ENCODE data around the gene MRPS9. TPM values are rescaled to one million over a fixed set of nuclear protein-coding genes. Genes with fewer than 3 reads are reported as not detected.

The MRPS9 gene
- polyA plus RNA-seq, 1 donor (not counting 4 experiments of a cell fraction or from before 2014, with no cell fraction given): 33.3 TPM

DNA sequence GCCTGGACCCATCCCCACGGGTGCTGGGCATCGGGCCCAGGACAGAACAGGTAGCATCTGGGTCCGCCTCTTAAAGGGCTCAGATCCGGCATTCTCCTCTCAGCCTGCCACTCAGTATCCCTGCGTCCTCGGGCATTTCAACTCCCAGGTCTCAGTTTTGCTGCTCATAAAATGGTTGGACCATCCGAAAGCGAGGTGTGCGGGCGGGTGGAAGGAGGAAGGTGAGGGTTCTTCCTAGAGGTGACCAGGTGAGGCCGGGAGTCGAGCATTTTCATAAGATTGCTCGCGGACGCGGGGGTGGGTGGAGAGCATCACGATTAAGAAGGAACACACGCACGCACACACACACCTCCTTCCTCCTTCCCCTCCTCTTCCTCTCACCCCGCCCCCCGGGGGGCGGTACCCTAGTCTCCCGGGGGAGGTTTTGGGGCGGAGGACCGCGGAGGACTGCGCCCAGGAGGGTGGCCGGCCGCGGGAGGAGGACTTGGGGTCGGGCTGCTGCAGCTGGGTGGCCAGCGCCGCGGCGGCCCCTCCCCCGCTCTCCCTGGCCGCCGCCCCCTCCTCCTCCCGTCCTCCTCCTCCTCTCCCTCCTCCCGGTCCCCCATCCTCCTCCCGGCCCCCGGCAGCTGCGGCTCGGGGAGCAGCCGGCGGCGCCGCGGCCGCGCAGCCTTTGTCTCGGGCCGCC, 105.7 kb downstream of the MRPS9 start:
- dilution Hi-C loops (cut with MboI; ENCODE audit: extremely low pct_ligation_motif_present, low sequenced_read_pairs): no loop called here
- peak; percentile 11 for DNase-seq (ENCODE audit: low read depth, low spot score)
- H3K9me3 ChIP-seq (ENCODE audit: control insufficient read depth, low read depth, low read length): no peaks in the 10 kb centered on the region
- H3K27me3 ChIP-seq (ENCODE audit: control insufficient read depth, extremely low read depth, insufficient read depth, low read length): peaks cover 9% of the 10 kb centered on the region
- no peak for TF ChIP-seq EZH2 (IDR thresholded peaks at IDR 0.05; ENCODE audit: low read length)
- TF ChIP-seq, protein P1, sequence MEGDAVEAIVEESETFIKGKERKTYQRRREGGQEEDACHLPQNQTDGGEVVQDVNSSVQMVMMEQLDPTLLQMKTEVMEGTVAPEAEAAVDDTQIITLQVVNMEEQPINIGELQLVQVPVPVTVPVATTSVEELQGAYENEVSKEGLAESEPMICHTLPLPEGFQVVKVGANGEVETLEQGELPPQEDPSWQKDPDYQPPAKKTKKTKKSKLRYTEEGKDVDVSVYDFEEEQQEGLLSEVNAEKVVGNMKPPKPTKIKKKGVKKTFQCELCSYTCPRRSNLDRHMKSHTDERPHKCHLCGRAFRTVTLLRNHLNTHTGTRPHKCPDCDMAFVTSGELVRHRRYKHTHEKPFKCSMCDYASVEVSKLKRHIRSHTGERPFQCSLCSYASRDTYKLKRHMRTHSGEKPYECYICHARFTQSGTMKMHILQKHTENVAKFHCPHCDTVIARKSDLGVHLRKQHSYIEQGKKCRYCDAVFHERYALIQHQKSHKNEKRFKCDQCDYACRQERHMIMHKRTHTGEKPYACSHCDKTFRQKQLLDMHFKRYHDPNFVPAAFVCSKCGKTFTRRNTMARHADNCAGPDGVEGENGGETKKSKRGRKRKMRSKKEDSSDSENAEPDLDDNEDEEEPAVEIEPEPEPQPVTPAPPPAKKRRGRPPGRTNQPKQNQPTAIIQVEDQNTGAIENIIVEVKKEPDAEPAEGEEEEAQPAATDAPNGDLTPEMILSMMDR (optimal IDR thresholded peaks at IDR 0.05 in 1 of 3, IDR thresholded peaks at IDR 0.05 in 1 of 3, conservative IDR thresholded peaks at IDR 0.05 in 1 of 3; ENCODE audit: extremely low read depth in 1 of 3, insufficient read depth in 2 of 3, low read length in 3 of 3): no peak
- FAIRE-seq: no peak
- H3K4me1 ChIP-seq (ENCODE audit: control insufficient read depth, extremely low read depth, insufficient read depth, low read length): peaks cover 7% of the 10 kb centered on the region
- peak overlapping the region; percentile 59 to 78 (median 66) for H3K4me3 ChIP-seq (ENCODE audit: control insufficient read depth in 2 of 3, extremely low read depth in 1 of 3, insufficient read depth in 2 of 3, low read depth in 1 of 3, low read length in 3 of 3)
- peak overlapping the region; percentile 88 for H3K4me2 ChIP-seq (ENCODE audit: control insufficient read depth, extremely low read depth, insufficient read depth, low read depth, low read length)
- H3K79me2 ChIP-seq (ENCODE audit: control insufficient read depth, insufficient read depth, low read length): no peaks in the 10 kb centered on the region
- H3K36me3 ChIP-seq (ENCODE audit: control insufficient read depth in 2 of 2, extremely low read depth in 1 of 2, insufficient read depth in 2 of 2, low read length in 2 of 2): no peaks in the 10 kb centered on the region
- no peaks in the 10 kb centered on the region for H4K20me1 ChIP-seq (ENCODE audit: control insufficient read depth, extremely low read depth, insufficient read depth, low read length)
- no peaks in the 10 kb centered on the region for H3K9me1 ChIP-seq (ENCODE audit: control insufficient read depth, extremely low read depth, insufficient read depth, low read length)
- H3K27ac ChIP-seq (ENCODE audit: control insufficient read depth, insufficient read depth, low read length): no peak overlapping the region
- H3K9ac ChIP-seq (ENCODE audit: control insufficient read depth, extremely low read depth, insufficient read depth, low read length): no peak overlapping the region
- H2AFZ ChIP-seq (ENCODE audit: control insufficient read depth, low read length): peak overlapping the region; percentile 90

DNA sequence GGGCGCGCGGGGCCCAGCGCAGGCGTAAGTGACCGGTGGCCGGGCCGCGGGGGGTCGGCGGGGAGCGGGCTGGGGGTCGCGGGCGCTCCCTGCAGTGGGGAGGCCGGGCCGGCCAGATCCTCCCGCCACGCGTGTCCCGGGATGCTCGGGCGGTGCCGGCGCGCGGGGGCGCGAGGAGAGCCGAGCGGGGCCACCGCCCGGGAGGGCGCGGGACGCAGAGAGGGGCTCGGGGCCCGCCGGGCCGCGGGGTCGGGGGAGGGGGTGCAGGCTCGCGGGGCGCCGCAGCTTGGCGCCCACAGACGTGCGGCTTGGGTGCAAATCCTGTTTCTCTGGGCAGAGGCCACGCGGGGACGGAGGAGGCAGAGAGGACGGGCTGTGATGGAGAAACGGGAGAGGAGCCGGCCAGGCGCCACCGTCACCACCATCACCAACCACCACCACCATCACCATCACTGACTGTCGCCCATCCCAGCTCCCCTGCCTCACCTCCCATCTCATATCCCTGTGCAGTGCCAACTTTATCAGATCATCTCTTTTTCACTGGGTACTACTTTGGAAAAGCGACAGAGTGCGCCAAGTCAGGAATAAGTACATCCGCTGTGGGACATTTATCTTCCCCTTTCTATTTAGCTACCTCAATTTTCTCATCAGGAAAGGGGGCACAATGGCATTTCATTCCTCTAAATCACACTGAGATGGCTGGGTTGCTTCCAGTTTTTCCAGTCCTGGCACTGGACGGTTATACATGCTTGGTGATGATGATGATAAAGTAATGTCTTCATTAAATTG, 106.5 kb downstream of the MRPS9 start:
- DNase-seq (ENCODE audit: low read depth, low spot score) (no peak), FAIRE-seq (no peak)
- Histone ChIP-seq H3K27ac (ENCODE audit: control insufficient read depth, insufficient read depth, low read length) (no peak overlapping the region), H3K4me1 (ENCODE audit: control insufficient read depth, extremely low read depth, insufficient read depth, low read length) (peaks cover 7% of the 10 kb centered on the region), H4K20me1 (ENCODE audit: control insufficient read depth, extremely low read depth, insufficient read depth, low read length) (no peaks in the 10 kb centered on the region), H3K9me3 (ENCODE audit: control insufficient read depth, low read depth, low read length) (no peaks in the 10 kb centered on the region), H3K9ac (ENCODE audit: control insufficient read depth, extremely low read depth, insufficient read depth, low read length) (no peak overlapping the region), H3K9me1 (ENCODE audit: control insufficient read depth, extremely low read depth, insufficient read depth, low read length) (no peaks in the 10 kb centered on the region), H3K4me3 (ENCODE audit: control insufficient read depth in 2 of 3, extremely low read depth in 1 of 3, insufficient read depth in 2 of 3, low read depth in 1 of 3, low read length in 3 of 3) (peak overlapping the region; percentile 7 to 78 (median 59)), H2AFZ (ENCODE audit: control insufficient read depth, low read length) (peak overlapping the region; percentile 26), H3K36me3 (ENCODE audit: control insufficient read depth in 2 of 2, extremely low read depth in 1 of 2, insufficient read depth in 2 of 2, low read length in 2 of 2) (no peaks in the 10 kb centered on the region), H3K4me2 (ENCODE audit: control insufficient read depth, extremely low read depth, insufficient read depth, low read depth, low read length) (peak overlapping the region; percentile 51), H3K79me2 (ENCODE audit: control insufficient read depth, insufficient read depth, low read length) (no peaks in the 10 kb centered on the region), H3K27me3 (ENCODE audit: control insufficient read depth, extremely low read depth, insufficient read depth, low read length) (peaks cover 9% of the 10 kb centered on the region)
- TF ChIP-seq, protein P1 (optimal IDR thresholded peaks at IDR 0.05 in 1 of 3, IDR thresholded peaks at IDR 0.05 in 1 of 3, conservative IDR thresholded peaks at IDR 0.05 in 1 of 3; ENCODE audit: extremely low read depth in 1 of 3, insufficient read depth in 2 of 3, low read length in 3 of 3): no peak
- peak; percentile 83 for TF ChIP-seq EZH2 (IDR thresholded peaks at IDR 0.05; ENCODE audit: low read length)
- dilution Hi-C loops (cut with MboI; ENCODE audit: extremely low pct_ligation_motif_present, low sequenced_read_pairs): no loop called here
